ENCODE data around the gene ACTBL2.
"Not testable (repeated sequence)": the region's sequence is repeated elsewhere in the genome, so short reads cannot be mapped to it uniquely, and the experiment has no call there.

DNA sequence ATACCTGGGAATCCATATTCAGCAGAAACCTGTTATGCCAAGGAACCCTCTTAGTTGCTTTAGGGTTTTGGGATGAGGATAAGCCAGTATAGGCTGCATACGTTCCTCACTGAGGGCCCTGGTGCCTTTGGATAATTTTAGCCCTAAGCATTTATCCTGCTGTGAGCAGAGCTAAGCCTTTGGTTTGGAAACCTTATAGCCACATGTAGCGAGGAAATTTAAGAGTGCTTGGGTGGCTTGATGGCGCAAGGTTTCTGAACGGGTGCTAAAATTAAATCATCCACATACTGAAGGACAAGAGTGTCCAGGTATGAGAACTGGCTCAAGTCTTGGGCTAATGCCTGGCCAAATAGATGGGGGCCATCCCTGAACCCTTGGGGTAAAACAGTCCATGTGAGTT is 39.9 kb upstream of the ACTBL2 start:
- not testable (repeated sequence) for TF ChIP-seq POLR2A (IDR thresholded peaks at IDR 0.05)
- TF ChIP-seq, protein P1, sequence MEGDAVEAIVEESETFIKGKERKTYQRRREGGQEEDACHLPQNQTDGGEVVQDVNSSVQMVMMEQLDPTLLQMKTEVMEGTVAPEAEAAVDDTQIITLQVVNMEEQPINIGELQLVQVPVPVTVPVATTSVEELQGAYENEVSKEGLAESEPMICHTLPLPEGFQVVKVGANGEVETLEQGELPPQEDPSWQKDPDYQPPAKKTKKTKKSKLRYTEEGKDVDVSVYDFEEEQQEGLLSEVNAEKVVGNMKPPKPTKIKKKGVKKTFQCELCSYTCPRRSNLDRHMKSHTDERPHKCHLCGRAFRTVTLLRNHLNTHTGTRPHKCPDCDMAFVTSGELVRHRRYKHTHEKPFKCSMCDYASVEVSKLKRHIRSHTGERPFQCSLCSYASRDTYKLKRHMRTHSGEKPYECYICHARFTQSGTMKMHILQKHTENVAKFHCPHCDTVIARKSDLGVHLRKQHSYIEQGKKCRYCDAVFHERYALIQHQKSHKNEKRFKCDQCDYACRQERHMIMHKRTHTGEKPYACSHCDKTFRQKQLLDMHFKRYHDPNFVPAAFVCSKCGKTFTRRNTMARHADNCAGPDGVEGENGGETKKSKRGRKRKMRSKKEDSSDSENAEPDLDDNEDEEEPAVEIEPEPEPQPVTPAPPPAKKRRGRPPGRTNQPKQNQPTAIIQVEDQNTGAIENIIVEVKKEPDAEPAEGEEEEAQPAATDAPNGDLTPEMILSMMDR (IDR thresholded peaks at IDR 0.05) = not testable (repeated sequence)

Data from prostate gland (tissue), 2 donors.